ENCODE data around the gene POU2F3. TPM values are rescaled to one million over a fixed set of nuclear protein-coding genes. Genes with fewer than 3 reads are reported as not detected.

POU2F3 gene
- 0.14 TPM in 1 of 2 replicates, not detected in the other for total RNA-seq

DNA sequence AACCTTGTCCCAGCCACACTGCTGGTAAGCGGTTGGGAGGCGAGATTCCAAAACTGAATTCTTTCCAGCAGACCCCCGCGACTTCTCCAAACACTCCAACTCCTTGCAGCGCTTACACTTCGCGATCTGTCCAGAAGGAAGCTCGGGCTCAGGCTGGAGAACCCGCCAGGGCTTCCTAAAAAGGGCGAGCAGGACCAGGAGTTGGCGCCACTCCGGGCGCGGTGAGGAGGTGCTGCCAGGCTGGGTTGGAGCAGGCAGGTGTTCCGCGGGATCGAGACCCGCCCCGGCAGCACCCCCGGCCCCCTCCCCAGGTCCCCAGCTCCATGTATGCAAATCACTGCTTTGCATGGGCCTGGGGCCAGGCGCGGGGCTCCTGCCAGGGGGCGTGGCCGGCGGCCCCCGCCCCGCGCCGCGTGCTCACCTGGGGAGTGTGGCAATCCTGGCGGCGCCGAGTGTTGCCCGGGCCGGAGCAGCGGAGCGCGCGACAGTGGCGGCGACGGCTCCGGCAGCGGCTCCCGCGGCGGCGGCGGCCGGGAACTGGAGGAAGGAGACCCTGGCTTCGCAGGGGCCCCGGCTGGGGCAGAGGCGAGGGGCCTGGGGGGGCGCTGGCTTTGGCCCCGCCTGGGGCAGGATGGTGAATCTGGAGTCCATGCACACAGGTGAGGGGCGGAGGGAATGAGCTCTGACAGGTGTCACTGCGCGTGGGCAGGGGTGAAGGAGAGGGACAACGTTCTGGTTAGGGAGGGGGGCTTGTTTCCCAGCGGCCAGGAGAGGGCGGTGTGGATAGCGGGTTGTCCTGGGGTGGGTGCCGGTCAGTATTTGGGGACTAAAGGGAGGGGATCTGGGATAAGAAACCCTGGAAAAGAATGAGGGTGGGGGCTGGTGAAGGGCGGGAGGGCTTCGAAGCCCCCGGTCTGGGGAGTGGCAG, at the start of gene POU2F3:
POU2F3 (plus strand) TSS at position 428 of the 928 bp plus-strand sequence; CDS start at position 632, 204 bp downstream.
- peaks cover 75% of the 10 kb centered on the region for H3K27me3 Mint-ChIP-seq
- DNase-seq: no peak
- H3K27ac Mint-ChIP-seq: no peak within 1 kb of the TSS
- H3K9me3 Mint-ChIP-seq: no peaks in the 10 kb centered on the region
- H3K4me1 Mint-ChIP-seq: peaks cover 16% of the 10 kb centered on the region
- no peak within 1 kb of the TSS for H3K4me3 Mint-ChIP-seq
- no peaks in the 10 kb centered on the region for H3K36me3 Mint-ChIP-seq (ENCODE audit: low read depth)
- intact Hi-C loops (cut with micrococcal nuclease): no loop called here

GRCh38 chr11:120191058-120191457, 48.9 kb upstream of the POU2F3 start:
- intact Hi-C loops (cut with micrococcal nuclease): no loop called here
- Mint-ChIP-seq H3K27me3 (peaks cover 6% of the 10 kb centered on the region), H3K36me3 (ENCODE audit: low read depth) (no peaks in the 10 kb centered on the region), H3K9me3 (no peaks in the 10 kb centered on the region), H3K4me3 (no peak overlapping the region), H3K4me1 (peaks cover 10% of the 10 kb centered on the region), H3K27ac (no peak overlapping the region)
- no peak for DNase-seq

DNA sequence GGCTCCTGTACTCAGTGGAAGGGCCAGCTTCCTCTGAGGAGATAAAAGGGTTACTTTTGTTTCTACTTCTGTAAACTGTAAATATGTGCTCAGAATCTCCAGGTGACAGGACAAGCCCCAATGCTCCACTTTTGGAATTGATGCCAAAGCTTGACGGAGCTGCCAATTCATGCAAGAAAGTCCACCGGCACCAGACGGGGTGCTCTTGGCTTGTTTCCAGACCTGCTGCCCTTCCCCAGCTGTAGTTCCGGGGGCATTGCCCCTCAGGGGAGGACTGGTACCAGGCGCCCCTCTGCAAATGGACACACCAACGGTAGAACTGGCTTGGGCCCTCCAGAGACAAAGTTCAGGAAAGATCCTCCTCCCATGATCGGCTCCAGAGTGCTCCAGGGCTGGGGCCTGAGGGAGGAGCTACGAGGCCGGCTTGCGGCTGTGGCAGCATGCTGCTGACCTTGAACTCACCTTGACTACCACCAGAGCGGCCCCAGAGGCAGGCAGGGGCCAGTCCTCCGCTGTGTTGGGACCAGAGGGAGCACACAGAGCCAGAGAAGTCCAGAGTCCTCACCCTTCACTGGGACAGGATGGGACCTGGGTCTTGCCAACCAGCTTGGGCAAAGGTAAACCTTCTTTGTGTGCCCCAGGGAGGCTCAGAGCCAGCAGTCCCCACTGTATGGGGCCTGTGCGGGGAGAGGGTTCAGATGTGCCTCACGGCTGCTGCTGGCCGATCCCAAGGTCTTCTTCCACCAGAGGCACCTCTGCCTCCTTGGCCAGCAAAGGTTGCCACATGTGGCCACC, 46.9 kb upstream of the POU2F3 start:
- H3K9me3 Mint-ChIP-seq: no peaks in the 10 kb centered on the region
- no peak for DNase-seq
- no peaks in the 10 kb centered on the region for H3K36me3 Mint-ChIP-seq (ENCODE audit: low read depth)
- H3K27me3 Mint-ChIP-seq: peaks cover 9% of the 10 kb centered on the region
- intact Hi-C loops (cut with micrococcal nuclease): no loop called here
- H3K4me3 Mint-ChIP-seq: no peak overlapping the region
- H3K27ac Mint-ChIP-seq: no peak overlapping the region
- H3K4me1 Mint-ChIP-seq: no peaks in the 10 kb centered on the region

DNA sequence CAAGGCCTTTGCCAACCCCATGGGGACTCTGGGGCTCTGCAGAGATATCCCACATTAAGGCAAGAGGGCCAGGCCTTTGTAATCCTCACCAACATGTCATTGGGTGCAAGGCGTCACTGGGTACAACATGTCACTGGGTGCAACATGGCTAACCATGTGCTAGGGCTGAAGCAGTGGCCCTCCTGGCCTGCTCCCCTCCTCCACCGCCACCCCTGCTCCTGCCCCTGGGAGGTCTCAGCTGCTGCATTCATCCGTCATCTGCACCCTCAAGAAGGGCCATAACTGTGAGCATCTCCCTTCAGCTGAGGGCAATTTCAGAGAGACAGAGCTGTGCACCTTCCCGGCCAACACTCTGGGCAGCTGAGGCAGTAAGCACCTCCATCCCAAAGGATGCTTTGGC, 45.8 kb upstream of the POU2F3 start:
- no peaks in the 10 kb centered on the region for H3K36me3 Mint-ChIP-seq (ENCODE audit: low read depth)
- H3K9me3 Mint-ChIP-seq: no peaks in the 10 kb centered on the region
- DNase-seq: no peak
- intact Hi-C loops (cut with micrococcal nuclease): no loop called here
- H3K4me3 Mint-ChIP-seq: no peak overlapping the region
- H3K4me1 Mint-ChIP-seq: no peaks in the 10 kb centered on the region
- no peak overlapping the region for H3K27ac Mint-ChIP-seq
- peaks cover 9% of the 10 kb centered on the region for H3K27me3 Mint-ChIP-seq

DNA sequence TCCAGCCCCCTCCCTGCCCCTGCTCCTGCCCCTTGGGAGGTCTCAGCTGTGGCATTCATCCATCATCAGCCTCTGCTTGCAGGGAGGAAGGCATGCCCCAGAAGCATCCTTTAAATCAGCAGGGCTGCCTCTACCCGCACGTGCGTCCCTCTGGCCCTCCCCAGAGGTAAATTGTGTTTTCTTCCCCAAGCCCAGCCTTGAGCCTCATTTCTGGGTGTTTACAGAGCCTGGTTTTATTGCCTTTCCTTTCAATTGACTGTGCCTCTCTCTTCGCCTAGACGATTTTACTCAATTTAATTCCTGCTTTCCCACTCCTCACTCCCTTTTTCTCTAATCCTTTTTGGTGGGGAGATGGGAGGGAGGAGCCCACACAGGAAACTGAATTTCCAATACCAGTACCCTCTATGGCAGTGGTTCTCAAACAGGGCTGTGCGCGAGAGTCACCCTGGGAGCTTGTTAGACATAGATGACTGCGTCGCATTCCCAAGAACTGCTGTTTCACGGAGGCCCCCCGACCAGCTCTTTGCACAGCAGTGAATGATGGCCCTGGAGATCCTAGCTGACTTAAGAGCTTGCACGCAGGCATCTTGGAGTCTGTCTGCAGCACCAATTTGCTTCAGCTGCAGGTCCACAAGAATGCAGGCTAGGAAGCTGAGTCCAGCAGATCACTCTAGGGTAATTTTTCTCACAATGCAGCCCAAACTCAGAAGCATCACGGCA, 44.2 kb upstream of the POU2F3 start:
- DNase-seq: no peak
- intact Hi-C loops (cut with micrococcal nuclease): no loop called here
- H3K36me3 Mint-ChIP-seq (ENCODE audit: low read depth): no peaks in the 10 kb centered on the region
- no peaks in the 10 kb centered on the region for H3K9me3 Mint-ChIP-seq
- peaks cover 13% of the 10 kb centered on the region for H3K27me3 Mint-ChIP-seq
- H3K4me3 Mint-ChIP-seq: no peak overlapping the region
- no peaks in the 10 kb centered on the region for H3K4me1 Mint-ChIP-seq
- H3K27ac Mint-ChIP-seq: no peak overlapping the region

- no peaks in the 10 kb centered on the region for H3K36me3 Mint-ChIP-seq (ENCODE audit: low read depth)
- intact Hi-C loops (cut with micrococcal nuclease): no loop called here
- no peak for DNase-seq
- peaks cover 16% of the 10 kb centered on the region for H3K27me3 Mint-ChIP-seq
- H3K9me3 Mint-ChIP-seq: no peaks in the 10 kb centered on the region
- no peak overlapping the region for H3K4me3 Mint-ChIP-seq
- no peaks in the 10 kb centered on the region for H3K4me1 Mint-ChIP-seq
- H3K27ac Mint-ChIP-seq: no peak overlapping the region
Observed at GRCh38 chr11:120196826-120197225, 43.1 kb upstream of the POU2F3 start.

DNA sequence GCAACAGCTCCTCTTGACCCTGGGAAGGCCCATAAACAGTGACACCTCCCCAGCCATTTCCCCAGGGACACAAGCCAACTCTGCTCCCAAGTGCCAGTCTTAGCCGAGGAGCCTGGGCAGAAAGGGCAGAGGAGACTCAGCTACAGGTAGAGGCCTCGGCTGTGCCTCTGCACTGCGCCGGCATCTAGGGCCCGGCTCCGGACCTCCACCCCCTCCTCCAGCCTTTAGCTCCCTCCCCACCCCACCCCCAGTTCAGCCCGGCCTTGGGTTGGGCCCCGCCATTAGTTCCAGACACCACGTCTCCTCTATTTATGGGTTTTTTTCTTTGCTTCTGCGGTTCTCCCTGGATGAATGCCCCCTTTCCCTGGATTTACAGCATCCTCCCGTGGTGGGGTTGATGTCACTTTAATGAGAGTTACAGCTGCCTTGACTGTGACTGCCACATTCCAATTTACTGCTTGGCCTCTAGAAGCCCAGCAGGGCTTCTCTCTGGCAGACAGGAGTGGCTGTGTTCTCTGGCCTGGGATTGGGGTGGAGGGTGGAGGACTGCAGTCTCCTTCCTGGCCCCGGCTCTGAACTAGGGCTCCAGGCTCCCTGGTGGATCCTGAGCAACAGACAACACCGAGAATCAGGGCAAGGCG, 42.6 kb upstream of the POU2F3 start:
- Mint-ChIP-seq H3K9me3 (no peaks in the 10 kb centered on the region), H3K4me3 (no peak overlapping the region), H3K4me1 (no peaks in the 10 kb centered on the region), H3K36me3 (ENCODE audit: low read depth) (no peaks in the 10 kb centered on the region), H3K27ac (no peak overlapping the region), H3K27me3 (peaks cover 16% of the 10 kb centered on the region)
- DNase-seq: no peak
- intact Hi-C loops (cut with micrococcal nuclease): no loop called here

GRCh38 chr11:120197977-120198376, 42.0 kb upstream of the POU2F3 start:
- Mint-ChIP-seq H3K4me1 (no peaks in the 10 kb centered on the region), H3K4me3 (no peak overlapping the region), H3K9me3 (no peaks in the 10 kb centered on the region), H3K36me3 (ENCODE audit: low read depth) (no peaks in the 10 kb centered on the region), H3K27ac (no peak overlapping the region), H3K27me3 (peaks cover 17% of the 10 kb centered on the region)
- no peak for DNase-seq
- intact Hi-C loops (cut with micrococcal nuclease): no loop called here

DNA sequence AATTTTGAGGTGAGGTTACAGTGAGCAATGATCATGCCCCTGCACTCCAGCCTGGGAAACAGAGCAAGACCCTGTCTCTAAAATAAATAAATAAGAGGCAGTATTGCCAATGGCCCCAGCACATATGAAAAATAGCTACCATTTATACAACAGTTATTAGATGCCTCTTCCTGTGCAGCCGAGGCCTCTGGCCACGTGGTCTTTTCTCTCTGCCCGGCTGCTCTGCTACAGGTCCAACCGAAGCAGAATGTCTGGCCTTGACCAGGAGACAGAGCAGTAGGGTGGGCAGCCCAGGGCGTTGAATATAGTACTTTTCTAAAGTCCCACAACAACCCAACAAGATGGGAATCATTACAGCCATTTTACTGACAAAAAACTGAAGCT, 41.5 kb upstream of the POU2F3 start:
- DNase-seq: no peak
- no peaks in the 10 kb centered on the region for H3K4me1 Mint-ChIP-seq
- H3K4me3 Mint-ChIP-seq: no peak overlapping the region
- no peaks in the 10 kb centered on the region for H3K36me3 Mint-ChIP-seq (ENCODE audit: low read depth)
- peaks cover 20% of the 10 kb centered on the region for H3K27me3 Mint-ChIP-seq
- H3K27ac Mint-ChIP-seq: no peak overlapping the region
- H3K9me3 Mint-ChIP-seq: no peaks in the 10 kb centered on the region
- intact Hi-C loops (cut with micrococcal nuclease): no loop called here

GRCh38 chr11:120198787-120199469, 41.0 kb upstream of the POU2F3 start:
- intact Hi-C loops (cut with micrococcal nuclease): no loop called here
- H3K4me1 Mint-ChIP-seq: no peaks in the 10 kb centered on the region
- H3K27me3 Mint-ChIP-seq: peaks cover 20% of the 10 kb centered on the region
- no peaks in the 10 kb centered on the region for H3K9me3 Mint-ChIP-seq
- H3K4me3 Mint-ChIP-seq: no peak overlapping the region
- no peaks in the 10 kb centered on the region for H3K36me3 Mint-ChIP-seq (ENCODE audit: low read depth)
- no peak for DNase-seq
- no peak overlapping the region for H3K27ac Mint-ChIP-seq

- Mint-ChIP-seq H3K4me1 (no peaks in the 10 kb centered on the region), H3K27ac (no peak overlapping the region), H3K27me3 (peaks cover 20% of the 10 kb centered on the region), H3K36me3 (ENCODE audit: low read depth) (no peaks in the 10 kb centered on the region), H3K9me3 (no peaks in the 10 kb centered on the region), H3K4me3 (no peak overlapping the region)
- no peak for DNase-seq
- intact Hi-C loops (cut with micrococcal nuclease): no loop called here
Observed at GRCh38 chr11:120199613-120200012, 40.3 kb upstream of the POU2F3 start.

GRCh38 chr11:120200677-120201076, 39.3 kb upstream of the POU2F3 start:
- intact Hi-C loops (cut with micrococcal nuclease): no loop called here
- no peaks in the 10 kb centered on the region for H3K9me3 Mint-ChIP-seq
- no peak overlapping the region for H3K27ac Mint-ChIP-seq
- peaks cover 2% of the 10 kb centered on the region for H3K4me1 Mint-ChIP-seq
- H3K4me3 Mint-ChIP-seq: no peak overlapping the region
- peaks cover 23% of the 10 kb centered on the region for H3K27me3 Mint-ChIP-seq
- no peak for DNase-seq
- no peaks in the 10 kb centered on the region for H3K36me3 Mint-ChIP-seq (ENCODE audit: low read depth)

- intact Hi-C loops (cut with micrococcal nuclease): no loop called here
- no peaks in the 10 kb centered on the region for H3K9me3 Mint-ChIP-seq
- H3K4me3 Mint-ChIP-seq: no peak overlapping the region
- H3K27me3 Mint-ChIP-seq: peaks cover 24% of the 10 kb centered on the region
- peaks cover 2% of the 10 kb centered on the region for H3K4me1 Mint-ChIP-seq
- no peak for DNase-seq
- H3K36me3 Mint-ChIP-seq (ENCODE audit: low read depth): no peaks in the 10 kb centered on the region
- H3K27ac Mint-ChIP-seq: no peak overlapping the region
Observed at GRCh38 chr11:120201653-120202052, 38.3 kb upstream of the POU2F3 start.

All from activated CD4-positive, alpha-beta T cell treated with anti-CD3 and anti-CD28 coated beads, Interleukin-2, amount 10 ng/mL, durations not matched to agents 24 days and 14 days (primary cell).